GM18498 (cell line): ENCODE results near the gene SRGAP2B.
"Not testable (repeated sequence)": the region's sequence is repeated elsewhere in the genome, so short reads cannot be mapped to it uniquely, and the experiment has no call there.

Experiments
- ATAC-seq: cut with Tn5 transposase; IDR thresholded peaks from one replicate; pipeline ENCODE4 v1.9.1; 2021; ENCODE audit warnings: mild to moderate bottlenecking, moderate library complexity; ENCODE audit not compliant: unreplicated experiment

Gene SRGAP2B

DNA sequence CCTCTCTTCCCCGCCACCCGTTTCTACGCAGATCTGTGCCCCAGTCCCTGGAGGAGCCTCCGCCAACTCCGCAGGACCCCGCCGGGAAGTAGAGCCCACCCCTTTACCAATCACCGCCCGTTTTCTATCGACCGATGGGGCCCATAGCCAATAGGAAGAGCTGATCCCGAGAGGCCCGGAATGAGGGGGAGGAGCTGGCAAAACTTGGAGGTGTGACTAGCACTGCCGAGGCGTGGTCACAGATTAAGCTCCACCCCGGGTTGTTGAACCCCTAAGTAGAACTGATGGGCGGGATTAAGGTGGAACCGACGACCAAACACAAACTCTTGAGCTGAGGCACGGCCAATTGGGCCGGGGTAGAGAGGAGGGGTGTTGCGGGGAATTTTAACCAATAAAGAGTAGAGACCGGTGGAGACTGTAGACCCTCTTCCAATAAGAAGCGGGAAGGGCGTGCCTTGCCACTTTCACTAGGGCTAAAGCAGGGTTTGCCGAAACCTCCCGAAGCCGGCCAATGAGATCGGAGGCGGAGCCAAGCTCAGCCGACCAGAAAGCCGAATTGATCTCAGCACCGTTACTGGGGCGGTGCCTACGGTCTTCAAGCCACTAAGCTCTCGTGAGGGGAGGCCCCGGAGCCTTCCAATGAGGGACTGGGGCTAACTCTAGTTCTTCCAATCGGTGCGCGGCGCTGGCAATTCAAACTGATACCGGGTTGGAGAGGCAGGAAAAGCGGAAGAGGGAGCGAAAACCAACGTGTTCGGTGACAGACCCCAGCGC lies at the start of gene SRGAP2B, which contains the start of gene FAM72D:
Gene SRGAP2B (minus strand): TSS at position 45 of the 774 bp plus-strand sequence. CDS start 2,427 bp downstream, outside the sequence.
Gene FAM72D (plus strand): TSS at position 691 of the 774 bp plus-strand sequence. CDS start 874 bp downstream, outside the sequence.
- peak; percentile 84 for ATAC-seq

DNA sequence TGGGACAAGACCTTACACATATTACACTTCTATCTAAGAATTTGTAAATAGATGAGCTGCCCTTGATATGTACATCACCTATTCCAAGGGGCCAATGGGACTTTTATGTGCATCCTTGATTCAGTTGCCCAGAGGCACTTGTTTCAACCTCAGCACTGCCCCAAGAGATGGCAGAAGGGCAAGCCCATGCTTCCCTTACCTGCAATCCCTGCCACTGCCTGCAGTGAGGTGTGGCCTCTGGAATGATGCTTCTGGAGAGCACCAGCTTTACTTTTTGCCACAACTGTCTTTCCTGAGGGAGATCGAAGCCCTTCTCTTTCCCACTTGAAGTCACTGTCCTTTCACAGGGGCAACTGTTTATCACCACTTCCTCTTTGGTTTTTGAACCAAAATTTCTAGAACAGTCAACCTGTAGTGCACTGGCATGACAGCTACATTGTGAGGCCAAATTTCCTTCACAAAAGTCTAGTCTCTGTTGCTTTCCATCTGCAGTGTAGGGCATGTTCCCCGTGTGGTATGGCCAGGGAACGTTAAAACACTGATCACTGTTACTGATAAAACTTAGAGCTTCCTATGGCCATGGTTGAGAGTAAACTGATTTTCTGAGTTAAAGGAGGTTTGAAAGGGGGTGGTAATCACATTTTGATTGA lies 49.3 kb upstream of the SRGAP2B start:
- ATAC-seq: not testable (repeated sequence)

DNA sequence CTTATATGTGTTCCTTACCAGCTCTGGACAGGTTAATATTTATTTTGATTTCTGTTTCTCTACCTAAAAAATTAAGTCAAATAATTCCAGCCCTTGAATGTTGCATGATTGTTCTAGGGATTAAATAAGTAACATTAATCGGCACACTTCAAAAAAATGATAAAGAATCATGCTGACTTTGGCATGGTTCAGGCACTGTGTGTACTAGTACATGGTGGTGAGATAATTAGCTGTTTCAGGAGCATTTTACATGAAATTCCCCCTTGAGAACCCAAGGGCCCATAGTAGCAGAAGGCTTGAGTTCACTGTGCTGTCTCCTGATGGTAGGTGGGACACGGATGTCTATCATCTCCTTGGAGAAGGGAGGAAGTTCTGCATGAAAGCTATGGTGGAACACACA lies 45.4 kb upstream of the SRGAP2B start:
- not testable (repeated sequence) for ATAC-seq

DNA sequence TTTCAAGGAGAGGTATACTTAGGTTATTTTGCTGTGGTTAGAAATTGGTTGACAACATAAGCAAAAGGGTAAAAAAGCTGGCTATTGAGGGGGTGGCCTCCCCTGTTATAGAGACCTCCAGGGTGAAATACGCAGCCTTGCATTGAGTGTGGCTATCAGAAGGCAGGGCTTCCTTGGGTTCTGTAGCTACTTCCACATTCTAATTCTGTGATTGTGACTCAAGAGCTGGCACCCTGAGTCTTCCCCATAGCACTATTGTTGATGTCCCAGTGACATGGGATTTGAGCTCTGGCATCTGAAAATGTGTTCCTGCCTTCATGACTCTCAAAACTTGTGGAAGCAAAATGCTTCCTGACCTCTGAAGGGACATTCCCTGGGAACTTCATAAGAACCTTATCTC lies 39.3 kb upstream of the SRGAP2B start:
- not testable (repeated sequence) for ATAC-seq

DNA sequence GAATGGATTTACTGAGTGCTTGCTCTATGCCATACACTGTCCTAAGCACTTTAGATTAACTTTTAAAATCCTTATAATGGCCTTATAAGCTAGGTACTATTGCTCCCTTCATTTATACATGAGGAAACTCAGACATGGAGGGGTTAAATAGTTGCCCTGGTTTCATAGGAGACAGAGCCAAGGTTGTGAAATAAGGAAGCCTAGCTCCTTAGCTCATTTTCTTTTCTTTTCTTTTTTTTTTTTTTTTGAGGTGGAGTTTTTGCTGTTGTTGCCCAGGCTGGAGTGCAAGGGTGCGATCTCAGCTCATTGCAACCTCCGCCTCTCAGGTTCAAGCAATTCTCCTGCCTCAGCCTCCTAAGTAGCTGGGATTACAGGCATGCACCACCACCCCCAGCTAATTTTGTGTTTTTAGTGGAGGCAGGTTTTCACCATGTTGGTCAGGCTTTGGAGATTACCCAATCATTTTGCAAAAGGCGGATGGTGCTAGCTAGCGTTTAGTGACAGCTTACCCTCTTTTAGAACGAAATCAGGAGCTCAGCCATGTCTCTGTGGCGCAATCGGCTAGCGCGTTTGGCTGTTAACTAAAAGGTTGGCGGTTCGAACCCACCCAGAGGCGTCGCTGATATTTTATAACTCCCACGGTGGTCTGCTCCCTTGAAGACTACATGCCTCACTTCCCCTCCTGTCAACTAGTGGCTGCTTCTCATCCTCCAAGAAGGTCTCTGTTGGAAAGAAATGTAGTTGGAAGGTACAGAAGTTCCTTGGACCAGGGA lies 33.8 kb upstream of the SRGAP2B start:
- not testable (repeated sequence) for ATAC-seq

DNA sequence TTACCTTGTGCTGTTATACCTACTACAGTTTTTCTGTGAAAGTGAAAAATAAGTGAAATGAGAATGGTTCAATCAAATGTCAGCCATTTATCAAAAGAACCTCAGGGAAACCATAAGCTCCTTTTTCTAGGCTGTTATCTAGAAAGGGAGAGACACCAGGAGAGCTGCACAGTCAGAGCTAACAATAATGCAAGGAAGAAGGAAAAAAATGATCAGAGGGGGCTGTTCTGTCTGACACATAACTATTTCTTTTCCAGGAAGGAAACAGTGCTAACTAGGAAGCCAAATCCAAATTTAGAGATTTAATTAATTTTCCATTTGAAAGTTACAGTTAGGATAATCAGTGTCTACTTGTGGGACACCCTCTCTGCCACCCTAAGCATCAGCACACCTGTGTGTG lies 32.0 kb upstream of the SRGAP2B start:
- ATAC-seq: not testable (repeated sequence)

DNA sequence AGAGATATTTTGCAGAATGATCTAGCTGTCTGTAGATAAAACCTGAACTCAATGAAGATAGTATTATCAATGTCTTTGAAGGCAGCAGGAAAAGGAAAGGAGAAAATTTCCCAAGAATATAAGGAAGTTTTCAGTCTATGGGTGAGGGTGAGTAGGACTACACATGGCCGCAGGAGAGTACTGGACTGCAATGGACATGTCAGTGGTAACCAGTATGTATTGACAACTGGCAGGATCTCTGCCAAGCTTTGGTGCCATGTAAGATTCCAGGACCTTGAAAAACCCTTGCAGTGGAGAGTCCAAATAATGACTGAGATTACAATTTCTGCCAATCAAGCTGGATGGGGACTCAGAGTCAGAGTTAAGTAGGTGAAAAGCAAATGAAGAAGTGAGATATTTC lies 30.0 kb upstream of the SRGAP2B start:
- ATAC-seq: not testable (repeated sequence)

DNA sequence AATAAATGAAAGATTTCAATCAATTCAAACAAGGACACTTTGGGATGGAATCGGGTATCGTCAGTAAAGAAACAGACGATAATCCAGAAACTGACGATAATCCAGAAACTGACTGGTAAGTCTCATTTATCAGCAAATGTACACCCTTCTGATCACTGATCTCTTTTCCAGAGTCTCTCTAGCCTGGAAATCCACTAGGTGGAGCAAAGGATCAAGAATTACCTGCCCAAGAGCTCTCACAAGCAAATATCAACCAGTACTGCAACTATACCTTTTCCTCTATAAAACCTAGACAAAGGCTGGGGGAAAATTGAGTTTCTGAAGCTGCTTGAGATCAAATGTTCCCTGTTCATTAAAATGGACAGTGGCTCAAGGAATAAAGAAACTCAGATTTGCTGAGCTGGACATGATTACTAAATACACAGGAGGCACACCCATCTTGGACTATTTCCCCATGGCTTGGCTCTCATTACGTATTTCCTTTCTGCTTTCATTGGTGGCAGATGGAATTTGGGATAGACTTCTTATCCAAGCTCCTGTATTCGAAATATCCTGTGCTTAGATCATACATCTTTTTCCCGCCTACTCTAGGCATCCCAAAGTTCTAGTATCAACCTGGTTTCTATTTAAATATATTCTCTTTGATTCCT lies 29.0 kb upstream of the SRGAP2B start:
- ATAC-seq: not testable (repeated sequence)

DNA sequence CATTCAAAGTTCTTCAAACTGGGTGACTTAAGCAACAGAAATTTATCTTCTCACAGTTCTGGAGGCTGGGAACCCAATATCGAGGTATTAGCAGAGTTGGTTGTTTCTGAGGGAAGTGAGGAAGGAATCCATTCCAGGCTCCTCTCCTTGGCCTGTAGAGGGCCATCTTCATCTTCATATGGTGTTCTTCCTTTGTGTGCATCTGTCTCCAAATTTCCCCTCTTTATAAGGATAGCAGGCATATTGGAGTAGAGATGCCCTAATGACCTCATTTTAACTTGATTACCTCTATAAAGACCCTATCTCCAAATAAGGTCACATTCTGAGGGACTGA lies 27.9 kb upstream of the SRGAP2B start:
- not testable (repeated sequence) for ATAC-seq

DNA sequence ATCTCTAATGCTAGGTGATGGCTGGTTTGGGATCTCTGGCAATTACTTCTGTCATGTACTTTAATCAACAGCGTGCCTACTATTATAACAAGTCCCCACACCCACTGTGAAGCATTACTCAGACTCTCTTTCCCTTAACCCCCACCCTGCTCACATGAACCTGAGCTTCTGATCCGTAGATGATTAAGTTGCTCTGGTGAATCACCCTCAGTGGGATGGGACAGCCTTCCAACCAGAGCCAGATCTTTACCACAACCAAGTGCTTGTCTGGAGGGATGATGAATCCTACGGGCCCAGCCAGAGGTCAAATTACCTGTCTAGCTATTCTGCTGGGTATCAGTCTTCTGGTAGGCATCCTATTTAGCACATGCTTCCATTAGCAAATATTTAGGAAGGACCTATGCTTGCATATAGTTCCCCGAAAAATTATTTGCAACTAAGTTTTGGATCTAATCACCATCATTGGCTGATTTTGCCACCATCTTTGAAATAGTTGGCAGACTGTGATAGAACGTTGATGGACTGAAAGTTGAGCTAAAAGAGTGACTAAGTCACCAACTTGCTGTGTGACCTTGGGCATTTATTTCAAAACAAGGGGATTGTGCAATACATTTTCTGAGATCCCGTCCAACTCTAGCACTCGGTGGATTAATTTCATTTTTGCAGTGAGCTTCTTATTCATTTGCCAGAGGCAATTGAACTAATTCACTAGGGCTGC lies 27.4 kb upstream of the SRGAP2B start:
- not testable (repeated sequence) for ATAC-seq

DNA sequence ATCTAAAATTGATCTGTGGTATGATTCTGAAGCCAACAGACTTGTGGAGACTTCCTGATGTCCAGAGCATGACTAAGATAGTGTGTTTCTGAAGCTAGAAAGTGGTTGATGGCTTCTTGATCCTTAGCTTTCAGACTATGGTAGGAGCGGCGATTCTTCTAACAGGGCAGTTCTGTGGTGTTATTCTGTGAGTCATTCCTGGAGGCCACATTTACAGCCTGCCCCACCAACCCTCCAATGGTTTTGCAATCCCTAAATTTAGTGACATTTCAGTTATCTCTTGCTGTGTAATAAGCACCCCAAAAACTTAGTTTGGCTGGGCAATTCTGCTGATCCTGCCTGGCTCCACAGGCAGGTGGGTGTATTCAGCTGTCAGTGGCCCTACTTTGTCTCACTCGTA lies 24.7 kb upstream of the SRGAP2B start:
- not testable (repeated sequence) for ATAC-seq

DNA sequence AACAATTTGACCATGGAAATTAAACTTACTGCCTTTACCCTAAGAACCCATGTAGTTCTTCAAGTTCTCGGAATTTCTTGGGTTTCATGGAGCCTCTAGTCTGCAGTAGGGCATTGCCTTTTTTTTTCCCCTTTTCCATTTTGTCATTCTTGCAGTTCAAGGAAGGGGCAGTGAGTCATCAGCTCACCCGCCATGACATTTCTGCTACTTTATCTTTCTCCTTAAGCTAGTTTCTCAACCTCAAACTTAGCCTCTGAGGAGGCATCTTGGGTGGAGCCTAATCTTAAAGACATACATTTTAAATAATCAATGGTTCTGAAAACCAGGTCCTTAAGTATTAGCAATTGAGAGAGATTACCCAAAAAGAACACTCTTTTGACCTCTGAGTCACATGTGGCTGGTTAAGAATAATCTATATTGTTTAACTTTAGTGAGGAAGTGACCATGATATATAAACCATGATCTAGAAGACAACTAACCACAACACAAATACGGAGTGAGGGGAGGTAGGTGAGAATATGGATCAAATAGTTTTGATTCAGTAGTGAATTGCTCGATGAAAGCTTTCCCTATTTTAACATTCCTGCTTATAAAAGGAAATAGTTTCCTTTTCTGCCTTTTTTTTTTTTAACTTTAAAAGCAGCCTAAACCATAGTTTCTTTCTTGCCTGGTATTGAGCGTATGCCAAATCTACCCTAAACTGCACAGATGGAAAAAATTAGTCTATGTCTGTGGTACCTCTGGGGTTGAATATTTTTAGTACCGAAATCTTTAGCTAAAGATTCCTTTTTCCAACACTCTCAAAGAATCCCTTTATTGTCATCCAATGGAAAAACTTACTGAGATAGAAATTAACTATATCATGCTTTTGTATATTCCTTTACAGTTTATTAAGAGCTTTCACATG lies 20.7 kb upstream of the SRGAP2B start:
- not testable (repeated sequence) for ATAC-seq

DNA sequence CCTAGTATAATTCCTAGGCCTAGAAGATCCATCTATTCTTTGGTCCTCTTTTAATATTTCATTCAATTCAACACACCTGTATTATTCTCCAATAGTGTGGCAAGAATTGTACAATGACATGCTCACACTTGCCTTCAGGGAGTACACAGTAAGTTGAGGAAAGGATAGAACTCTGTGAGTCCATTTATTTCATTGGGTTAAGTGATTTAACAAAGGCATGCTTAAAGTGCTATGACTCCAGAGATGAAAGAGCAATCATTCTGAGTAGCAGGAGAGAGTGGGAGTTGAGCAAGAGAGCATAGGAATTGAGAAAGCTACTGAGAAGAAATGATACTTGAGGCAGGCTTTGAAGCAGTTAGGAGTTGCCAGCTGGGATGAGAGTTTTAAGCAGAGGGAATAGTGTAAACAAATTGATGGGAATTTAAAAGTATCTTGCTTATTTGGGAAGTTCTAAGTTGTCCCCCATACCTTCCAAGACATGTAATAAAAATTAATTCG lies 19.5 kb upstream of the SRGAP2B start:
- not testable (repeated sequence) for ATAC-seq

DNA sequence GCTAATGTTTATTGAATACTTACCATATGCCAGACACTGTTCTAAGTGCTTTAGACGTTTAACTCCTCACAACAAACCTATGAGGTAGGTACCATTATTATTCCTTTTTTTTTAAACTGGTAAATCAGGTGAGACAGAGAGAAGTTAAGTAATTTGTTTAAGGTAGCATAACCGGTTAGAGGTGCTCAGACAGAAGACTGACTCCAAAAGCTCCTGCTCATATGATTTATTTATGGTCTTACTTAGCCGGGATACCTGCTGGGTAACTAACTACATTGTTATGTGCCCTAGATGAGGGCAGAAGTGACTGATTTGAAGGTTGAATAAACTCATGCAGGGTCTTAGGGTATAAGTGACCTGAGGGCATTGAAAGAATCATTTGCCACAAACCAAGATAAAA lies 17.6 kb upstream of the SRGAP2B start:
- not testable (repeated sequence) for ATAC-seq

DNA sequence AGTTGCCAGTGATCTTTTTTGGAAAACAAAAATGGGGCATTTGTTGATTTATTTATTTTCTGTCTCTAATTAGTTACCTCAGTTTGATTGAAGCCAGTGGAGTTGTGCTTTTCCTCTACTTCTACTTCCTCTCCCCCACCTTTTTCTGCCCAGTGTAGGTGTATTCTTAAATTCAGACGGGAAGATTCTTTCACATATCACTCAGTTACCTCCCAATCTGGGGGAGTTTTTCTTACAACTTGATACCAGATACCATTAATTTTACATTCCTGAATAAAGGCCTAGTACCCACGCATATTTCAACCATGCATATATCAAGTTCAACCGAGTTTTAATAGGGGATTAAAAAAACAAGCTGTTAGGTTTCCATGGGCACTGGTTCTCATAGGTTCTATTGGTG lies 16.5 kb upstream of the SRGAP2B start:
- not testable (repeated sequence) for ATAC-seq

DNA sequence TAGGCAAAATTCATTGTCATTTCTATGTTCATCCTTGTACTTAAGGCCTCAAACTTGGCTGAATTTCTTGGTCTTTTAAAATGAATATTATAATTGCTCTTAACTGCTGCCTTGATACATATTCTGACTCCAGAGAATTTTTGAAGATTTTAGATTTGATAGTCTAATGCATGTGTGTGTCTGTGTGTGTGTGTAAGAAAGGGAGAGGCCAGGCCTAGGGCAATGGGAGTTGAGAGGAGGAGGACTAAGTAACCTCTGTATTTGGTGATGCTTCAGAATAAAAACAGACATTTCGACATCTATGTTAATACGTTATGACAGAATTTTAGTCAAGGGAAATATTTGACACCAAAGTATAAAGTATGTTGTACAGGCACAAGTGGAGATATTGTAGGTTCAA lies 8.2 kb upstream of the SRGAP2B start:
- ATAC-seq: not testable (repeated sequence)

DNA sequence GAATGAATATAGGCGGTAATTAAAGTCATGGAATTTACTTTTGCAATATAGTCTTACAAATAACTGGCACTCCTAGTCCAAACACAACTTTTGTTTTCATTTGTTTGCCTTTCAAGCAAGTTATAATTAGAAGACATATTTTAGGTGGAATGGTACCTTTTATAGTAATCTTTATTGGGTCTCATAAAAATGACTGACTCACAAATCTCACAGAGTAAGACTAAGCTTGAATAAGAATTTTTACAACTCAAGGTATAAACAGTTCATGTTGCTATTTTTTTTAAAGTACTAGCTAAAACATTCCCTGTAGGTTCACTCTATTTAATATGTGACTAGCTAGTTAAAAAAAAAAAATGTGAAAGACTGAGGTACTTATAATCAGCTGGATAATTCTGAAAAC lies 6.6 kb upstream of the SRGAP2B start:
- ATAC-seq: not testable (repeated sequence)

DNA sequence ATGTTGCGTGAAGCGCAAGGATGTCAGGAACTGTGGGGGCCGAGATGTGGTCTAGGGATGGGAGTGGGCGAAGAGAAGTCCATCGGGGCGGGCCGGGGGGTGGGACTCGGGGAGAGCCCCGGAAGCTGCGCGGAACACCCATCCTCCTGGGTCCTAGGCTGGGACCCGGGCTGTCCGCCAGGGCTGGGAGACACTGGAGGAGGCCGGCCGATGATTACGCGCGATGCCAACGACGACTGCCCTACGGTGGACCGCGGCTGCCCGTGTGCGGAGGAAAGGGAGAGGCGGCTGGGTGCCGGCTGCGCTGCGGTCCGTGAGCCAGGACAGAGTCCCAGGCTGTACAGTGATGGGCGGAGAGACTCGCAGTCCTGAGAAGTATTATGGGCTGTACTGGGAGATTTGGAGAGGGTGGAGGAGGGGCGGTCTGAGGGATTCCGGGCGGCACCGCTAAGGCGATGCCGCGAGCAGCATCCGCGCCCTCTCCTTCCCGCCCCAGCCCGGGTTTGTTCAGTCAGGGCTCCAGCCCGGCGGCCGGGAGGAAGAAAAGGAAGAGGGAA lies 395 bp downstream of the SRGAP2B start:
- ATAC-seq: peak; percentile 7
